Epidermal melanocyte (primary cell): Measurements from ENCODE around the gene BLOC1S5.
A peak's percentile ranks its signal among the peaks of the same experiment; 100 is the strongest.

ENCODE experiments used
- DNase-seq: peaks from one replicate; pipeline ENCODE4 v3.0.0; 2011; ENCODE audit warnings: low spot score; ENCODE audit not compliant: insufficient read length

Gene BLOC1S5, protein sequence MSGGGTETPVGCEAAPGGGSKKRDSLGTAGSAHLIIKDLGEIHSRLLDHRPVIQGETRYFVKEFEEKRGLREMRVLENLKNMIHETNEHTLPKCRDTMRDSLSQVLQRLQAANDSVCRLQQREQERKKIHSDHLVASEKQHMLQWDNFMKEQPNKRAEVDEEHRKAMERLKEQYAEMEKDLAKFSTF

DNA sequence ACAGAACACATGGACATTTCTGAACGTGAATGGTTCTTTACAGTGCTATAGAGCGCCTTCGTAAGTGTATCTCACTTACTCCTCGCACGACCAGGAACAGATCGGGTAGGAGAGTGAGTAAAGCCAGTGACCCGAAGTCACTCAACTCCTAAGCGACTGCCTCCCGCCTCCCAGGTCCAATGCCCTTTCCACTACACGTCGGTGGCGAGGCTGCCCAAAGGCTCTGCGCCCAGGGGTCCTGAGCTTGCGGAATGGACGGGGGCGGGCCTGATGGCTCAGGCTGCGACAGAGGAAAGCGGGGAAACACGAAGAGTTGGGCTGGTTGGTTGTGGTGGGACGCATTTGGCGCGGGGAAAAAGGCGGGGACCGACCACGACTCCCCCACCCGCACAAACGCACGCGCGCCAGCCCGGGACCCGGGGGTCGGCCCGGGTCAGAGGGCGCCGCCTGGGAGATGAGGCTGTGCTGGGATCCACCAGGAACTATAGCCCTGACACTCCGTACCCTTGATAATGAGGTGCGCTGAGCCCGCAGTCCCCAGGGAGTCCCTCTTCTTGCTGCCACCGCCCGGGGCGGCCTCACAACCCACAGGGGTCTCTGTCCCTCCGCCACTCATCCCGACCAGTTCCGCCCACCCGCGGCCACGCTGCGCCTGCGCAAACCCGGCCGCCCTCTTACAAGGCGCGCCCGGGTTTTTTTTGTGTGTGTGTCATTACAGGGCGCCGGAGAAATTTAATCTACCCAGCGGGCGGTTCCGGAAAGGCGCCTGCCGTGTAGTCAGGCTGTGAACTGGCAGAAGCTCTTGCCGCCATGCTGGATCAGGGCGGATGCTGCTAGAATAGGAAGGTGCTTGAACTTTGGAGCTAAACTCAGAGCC lies at the start of gene BLOC1S5:
Gene BLOC1S5 (minus strand): TSS at position 629 of the 877 bp plus-strand sequence. CDS start 13 bp downstream, at position 616.
- DNase-seq = peak; percentile 70

- no peak for DNase-seq
Measured at GRCh38 chr6:8113131-8113654, 49.0 kb upstream of the BLOC1S5 start.

DNA sequence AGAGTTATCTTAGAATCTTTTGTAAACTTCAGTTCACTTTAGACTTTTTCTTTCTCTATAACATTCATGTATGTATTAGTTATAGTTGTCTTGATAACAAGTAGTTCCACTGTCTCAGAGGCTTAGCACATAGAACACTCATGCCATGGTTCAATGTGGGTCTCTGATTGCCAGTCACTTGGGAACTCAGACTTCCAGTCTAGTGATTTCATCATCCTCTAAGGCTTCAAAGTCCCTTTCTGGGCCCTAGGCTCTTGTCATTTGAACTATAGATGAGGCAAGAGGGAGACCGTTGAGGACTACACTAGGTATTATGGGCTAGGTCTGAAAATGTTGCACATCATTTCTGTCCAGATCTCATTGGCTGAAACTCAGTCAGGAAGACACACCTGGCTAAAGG lies 46.5 kb upstream of the BLOC1S5 start:
- no peak for DNase-seq

DNA sequence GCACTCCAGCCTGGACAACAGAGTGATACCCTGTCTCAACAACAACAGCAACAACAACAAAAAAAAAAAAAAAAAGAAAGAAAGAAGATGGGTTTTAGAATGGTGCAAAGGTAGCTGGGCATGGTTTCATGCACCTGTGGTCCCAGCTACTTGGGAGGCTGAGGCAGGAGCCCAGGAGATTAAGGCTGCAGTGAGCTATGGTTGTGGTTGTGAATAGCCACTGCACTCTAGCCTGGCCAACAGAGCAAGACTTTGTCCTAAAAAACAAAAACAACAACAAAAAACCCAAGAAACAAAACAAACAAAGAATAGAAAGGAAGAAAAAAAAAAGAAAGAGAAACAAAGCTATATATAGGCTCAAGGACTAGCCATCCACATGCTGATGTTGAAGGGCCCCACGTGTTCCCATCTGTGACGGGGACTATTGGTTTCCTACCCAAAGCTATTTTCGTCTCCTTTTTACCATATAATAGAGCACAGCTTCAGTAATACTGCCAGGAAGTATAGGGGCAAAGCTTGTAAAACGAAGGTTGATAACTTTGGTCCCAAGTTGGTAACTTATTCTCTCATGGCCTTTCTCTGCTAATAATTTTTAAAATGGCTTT lies 46.0 kb upstream of the BLOC1S5 start:
- no peak for DNase-seq

DNA sequence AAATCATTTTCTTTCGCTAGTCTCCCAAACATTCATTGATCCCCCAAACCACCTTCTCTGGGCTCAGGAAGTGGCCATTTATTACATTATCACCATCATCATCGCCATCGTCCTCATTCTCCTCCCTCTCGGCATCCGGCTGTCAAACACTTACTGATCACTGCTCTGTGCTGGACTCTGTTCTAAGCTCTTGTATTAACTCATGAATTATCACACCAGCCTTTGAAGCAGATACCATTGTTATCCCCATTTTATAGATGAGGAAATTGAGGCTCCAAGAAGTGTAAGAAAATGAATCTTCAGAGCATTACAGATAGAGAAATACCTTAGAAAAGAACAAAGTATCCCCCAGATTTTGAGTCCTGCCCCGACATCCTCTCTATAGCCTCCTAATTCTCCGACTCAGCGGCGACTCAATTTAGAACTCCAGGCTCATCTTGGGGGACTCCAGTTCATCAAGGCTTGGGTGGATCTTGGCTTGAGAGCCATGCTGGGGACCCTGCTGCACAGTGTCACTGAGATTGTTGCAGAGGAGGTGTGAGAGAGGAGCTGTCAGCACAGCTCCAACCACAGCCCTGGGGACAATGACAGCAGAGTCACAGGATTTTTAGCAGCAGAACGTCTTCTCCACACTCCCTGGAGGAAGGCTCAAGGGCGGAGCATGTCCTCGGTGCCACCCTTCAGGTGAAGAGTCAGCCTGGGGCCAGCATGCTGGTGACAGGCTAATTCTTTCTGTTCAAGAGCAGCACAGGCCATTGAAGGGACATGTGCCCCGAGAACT lies 44.8 kb upstream of the BLOC1S5 start:
- no peak for DNase-seq

GRCh38 chr6:8108031-8108660 lies 44.0 kb upstream of the BLOC1S5 start:
- peak; percentile 69 for DNase-seq

DNA sequence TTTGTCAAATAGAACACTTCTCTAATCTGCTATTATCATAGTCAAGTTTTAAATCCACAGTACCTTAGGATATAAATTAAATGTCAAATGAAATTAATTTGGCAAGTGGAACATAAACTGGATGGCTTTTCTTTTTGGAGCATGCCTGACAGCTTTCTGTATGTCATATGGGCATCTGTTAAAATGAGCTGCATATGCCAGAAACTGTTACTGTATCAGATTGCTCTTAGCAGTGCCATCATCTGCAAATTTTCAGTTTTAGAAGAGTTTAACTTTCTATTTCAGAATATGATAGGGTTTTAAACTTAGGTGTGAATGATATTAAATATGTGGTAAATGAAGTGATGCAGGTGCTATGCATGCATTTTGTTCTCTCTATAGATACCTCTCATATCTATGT lies 41.6 kb upstream of the BLOC1S5 start:
- no peak for DNase-seq

DNA sequence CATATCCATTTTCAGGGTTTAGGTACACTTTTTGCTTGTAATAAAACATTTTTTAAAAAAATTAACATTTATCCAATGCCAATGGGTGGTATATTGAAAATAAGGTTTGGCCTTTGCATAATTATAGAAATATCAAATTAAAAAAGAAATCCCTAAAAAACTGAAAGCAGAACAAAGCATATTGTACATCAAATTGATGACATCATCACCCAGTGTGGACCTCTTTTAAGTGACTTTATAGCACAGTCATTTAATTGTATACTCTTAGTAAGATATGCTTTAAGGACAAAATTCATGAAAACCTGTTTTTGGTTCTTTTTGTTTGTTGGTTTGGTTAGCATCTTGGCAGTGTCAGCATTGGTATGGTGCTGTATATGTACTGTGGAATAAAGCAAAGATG lies 39.5 kb upstream of the BLOC1S5 start:
- DNase-seq = no peak

DNA sequence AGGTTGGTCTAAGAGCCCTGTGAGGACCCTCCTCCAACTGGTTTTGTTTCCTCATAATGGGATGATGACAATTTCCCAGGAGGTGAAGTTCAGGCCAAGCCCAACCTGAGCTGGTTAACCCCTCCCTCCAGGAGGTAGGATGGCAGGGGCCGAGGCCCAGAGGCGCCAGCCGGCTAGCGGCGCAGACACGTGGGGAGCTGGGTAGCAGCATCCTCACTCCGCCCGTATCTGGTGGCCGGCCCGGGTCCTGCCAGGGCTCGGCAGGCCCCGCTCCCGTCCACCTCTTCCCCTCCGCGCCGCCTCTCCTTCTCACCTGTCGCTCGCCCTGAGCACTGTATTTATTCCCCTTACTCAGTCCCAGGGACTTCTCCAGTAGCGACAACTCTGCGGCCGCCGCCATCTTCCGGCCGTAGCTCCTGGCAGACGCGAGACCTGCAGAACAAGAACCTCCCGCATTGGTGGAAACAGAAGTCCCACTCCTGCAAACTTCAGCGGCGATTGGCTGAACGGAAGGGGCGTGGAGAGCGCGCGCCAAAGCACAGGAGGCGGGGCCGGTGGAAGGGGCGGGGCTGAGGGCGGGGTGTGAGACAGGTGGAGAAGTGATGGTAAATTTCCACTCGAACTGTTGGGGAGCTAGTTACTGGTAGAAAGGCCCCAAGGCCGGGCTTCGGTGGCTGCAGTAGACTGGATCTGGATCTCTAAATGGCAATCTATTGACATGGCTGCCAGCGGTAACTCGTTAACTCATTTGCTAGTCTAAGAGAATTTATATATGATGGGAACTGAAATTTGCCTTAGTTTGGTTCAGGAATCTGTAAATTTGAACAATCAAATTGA lies 38.2 kb upstream of the BLOC1S5 start, which contains the start of gene EEF1E1:
Gene EEF1E1 (minus strand): TSS at position 427 of the 837 bp plus-strand sequence. CDS start 27 bp downstream, at position 400.
- peak; percentile 95 for DNase-seq

DNA sequence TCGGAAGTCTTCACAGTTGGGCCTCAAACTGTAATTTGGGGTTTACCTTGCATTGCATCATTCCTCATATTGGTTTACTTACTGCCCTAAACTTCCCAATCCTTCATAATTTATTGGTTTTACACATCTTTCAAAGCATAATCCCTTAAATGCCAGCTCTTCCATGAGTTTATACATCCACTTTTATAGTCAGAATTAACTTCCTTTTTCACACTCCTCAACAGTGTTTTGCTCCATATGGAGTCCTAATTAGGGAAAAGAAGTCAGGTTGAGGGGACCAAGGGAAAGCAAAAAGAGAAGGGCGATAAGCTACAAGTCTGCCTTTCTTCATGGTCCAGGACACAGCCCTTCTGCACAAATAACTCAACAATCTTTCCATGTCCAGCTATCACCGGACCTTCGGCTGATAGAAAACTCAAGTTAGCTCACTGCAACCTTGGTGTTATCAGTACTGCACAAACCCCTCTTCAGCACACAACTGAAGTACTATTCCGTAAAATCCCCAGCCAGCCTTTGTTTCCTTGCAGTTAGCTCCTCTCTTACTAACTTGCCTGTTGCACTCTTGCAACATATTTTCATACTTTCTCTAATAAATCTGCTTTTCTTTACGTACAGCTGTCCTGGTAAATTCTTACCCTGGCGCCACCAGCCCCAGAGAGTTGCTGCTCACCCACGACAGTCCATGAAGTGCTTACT lies 36.1 kb upstream of the BLOC1S5 start:
- no peak for DNase-seq

- DNase-seq = no peak
Measured at GRCh38 chr6:8090650-8091049, 26.5 kb upstream of the BLOC1S5 start.

DNA sequence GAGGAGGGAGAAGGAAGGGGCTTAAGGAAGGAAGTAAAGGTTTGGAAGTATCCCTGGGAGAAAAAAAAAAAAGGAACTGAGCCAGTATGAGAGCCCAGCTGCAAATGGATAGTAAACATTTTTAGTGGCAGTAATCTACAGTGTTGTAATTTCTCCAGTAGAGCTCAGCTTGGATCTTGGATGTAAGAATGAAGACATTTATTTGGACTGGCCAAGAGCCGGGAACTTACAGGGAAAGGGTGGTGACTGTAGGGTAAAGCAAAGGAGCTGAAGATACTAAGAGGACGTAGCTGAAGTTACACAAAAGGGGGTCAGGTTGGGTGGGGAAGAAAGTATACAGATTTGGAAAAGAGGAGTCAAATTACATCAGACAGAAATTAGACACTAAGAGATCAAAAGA lies 24.7 kb upstream of the BLOC1S5 start:
- no peak for DNase-seq

GRCh38 chr6:8087870-8088754 lies 23.9 kb upstream of the BLOC1S5 start:
- DNase-seq = no peak

DNA sequence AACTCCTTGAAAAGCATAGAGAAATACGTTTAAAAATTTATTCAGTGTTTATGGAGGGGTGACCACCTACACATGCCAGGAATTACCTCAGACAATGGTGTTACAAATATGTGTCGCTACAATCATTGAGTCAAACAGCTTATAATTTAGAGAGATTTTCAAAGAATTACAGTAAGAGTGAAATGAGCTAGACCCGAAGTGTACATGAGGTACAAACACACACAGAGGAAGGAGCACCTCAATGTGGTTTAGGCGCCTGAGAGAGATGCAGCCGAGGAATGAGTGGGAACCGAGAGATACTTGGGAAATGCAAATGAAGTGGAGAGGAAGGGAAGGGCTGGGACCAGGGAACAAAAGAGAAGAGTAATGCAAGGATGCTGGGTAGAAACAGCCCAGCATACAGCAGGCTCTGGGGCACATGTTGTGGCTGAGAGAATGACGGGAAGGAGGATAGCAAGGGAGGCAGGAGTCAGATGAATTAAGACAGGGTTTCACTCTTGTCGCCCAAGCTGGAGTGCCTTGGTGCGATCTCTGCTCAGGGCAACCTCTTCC lies 22.6 kb upstream of the BLOC1S5 start:
- no peak for DNase-seq

DNA sequence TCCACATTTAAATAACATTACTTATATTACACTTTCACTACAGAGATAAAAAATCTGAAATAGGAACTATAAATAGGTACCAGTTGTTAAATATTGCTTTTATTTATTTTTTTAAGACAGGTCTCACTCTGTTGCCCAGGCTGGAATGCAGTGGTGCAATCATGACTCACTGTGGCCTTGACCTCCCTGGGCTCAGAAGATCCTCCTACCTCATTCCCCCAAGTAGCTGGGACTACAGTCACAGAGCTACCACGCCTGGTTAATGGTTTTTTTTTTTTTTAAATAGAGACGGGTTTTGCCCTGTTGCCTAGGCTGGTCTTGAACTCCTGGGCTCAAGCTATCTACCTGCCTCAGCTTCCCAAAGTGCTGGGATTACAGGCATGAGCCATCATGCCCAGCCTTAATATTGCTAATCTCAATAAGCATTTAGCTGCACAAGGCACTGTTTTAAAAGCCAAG lies 20.9 kb upstream of the BLOC1S5 start:
- no peak for DNase-seq

DNA sequence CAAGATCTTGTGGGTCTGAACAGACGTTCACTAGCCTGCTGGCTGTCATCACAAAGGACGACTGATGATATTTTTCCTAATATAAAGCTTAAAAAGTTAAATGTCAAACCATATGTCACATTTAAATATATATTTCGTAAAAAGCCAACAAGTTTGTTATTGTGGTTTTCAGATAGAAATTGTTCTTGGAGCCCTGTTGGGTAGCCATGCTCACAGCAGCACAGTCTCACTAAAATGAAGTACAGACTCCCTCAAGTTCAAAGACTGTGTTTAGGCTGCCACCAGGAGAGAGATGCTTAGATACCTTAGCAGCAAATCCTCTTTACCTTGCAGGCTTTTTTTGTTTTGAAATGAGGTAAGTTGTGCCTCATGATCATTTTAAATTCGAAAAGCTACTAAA lies 20.4 kb upstream of the BLOC1S5 start:
- no peak for DNase-seq

- no peak for DNase-seq
Measured at GRCh38 chr6:8082954-8083858, 19.0 kb upstream of the BLOC1S5 start.
